Measurements from ENCODE around the gene LMCD1. TPM values are rescaled to one million over a fixed set of nuclear protein-coding genes. Genes with fewer than 3 reads are reported as not detected.

Gene LMCD1
- total and polyA plus RNA-seq, 9 donors: 114 to 221 (median 185) TPM

GRCh38 chr3:8595695-8596115 lies 94.1 kb downstream of the LMCD1 start:
- H3K27ac ChIP-seq (ENCODE audit: low read length): peak overlapping the region; percentile 95

GRCh38 chr3:8596321-8597218 lies 94.9 kb downstream of the LMCD1 start:
- DNase-seq: peak; percentile 68
- Histone ChIP-seq H3K4me1 (ENCODE audit: control insufficient read depth, insufficient read depth, low read length) (peaks cover 64% of the 10 kb centered on the region), H3K36me3 (ENCODE audit: control insufficient read depth, insufficient read depth, low read length) (no peaks in the 10 kb centered on the region), H3K27me3 (ENCODE audit: control insufficient read depth, insufficient read depth, low read length) (no peaks in the 10 kb centered on the region), H3K9me3 (replicated peaks; ENCODE audit: control insufficient read depth, low read depth, low read length) (no peaks in the 10 kb centered on the region), H3K27ac (ENCODE audit: low read length) (peak overlapping the region; percentile 95), H3K4me3 (ENCODE audit: low read length) (no peak overlapping the region)
- 61% methylated on average over 13 of the region's 18 CpGs for WGBS (ENCODE audit: insufficient coverage)

More at GRCh38 chr3:8595695-8596115, 94.1 kb downstream of the LMCD1 start:
- Histone ChIP-seq H3K9me3 (replicated peaks; ENCODE audit: control insufficient read depth, low read depth, low read length) (no peaks in the 10 kb centered on the region), H3K4me1 (ENCODE audit: control insufficient read depth, insufficient read depth, low read length) (peaks cover 65% of the 10 kb centered on the region), H3K36me3 (ENCODE audit: control insufficient read depth, insufficient read depth, low read length) (no peaks in the 10 kb centered on the region), H3K4me3 (ENCODE audit: low read length) (no peak overlapping the region), H3K27me3 (ENCODE audit: control insufficient read depth, insufficient read depth, low read length) (no peaks in the 10 kb centered on the region)
- peak; percentile 79 for DNase-seq
- WGBS (ENCODE audit: insufficient coverage): 61% methylated on average over 9 of the region's 9 CpGs

GRCh38 chr3:8597219-8597853 lies 95.7 kb downstream of the LMCD1 start:
- peaks cover 59% of the 10 kb centered on the region for H3K4me1 ChIP-seq (ENCODE audit: control insufficient read depth, insufficient read depth, low read length)
- WGBS (ENCODE audit: insufficient coverage): 67% methylated on average over 5 of the region's 7 CpGs
- H3K36me3 ChIP-seq (ENCODE audit: control insufficient read depth, insufficient read depth, low read length): no peaks in the 10 kb centered on the region
- H3K27ac ChIP-seq (ENCODE audit: low read length): peak overlapping the region; percentile 95
- no peak for DNase-seq
- H3K27me3 ChIP-seq (ENCODE audit: control insufficient read depth, insufficient read depth, low read length): no peaks in the 10 kb centered on the region
- H3K9me3 ChIP-seq (replicated peaks; ENCODE audit: control insufficient read depth, low read depth, low read length): no peaks in the 10 kb centered on the region
- no peak overlapping the region for H3K4me3 ChIP-seq (ENCODE audit: low read length)

GRCh38 chr3:8599146-8599545 lies 97.5 kb downstream of the LMCD1 start:
- Histone ChIP-seq H3K4me3 (ENCODE audit: low read length) (no peak overlapping the region), H3K9me3 (replicated peaks; ENCODE audit: control insufficient read depth, low read depth, low read length) (no peaks in the 10 kb centered on the region), H3K27ac (ENCODE audit: low read length) (peak overlapping the region; percentile 80), H3K27me3 (ENCODE audit: control insufficient read depth, insufficient read depth, low read length) (no peaks in the 10 kb centered on the region), H3K36me3 (ENCODE audit: control insufficient read depth, insufficient read depth, low read length) (no peaks in the 10 kb centered on the region), H3K4me1 (ENCODE audit: control insufficient read depth, insufficient read depth, low read length) (peaks cover 50% of the 10 kb centered on the region)
- peak; percentile 86 for DNase-seq
- WGBS (ENCODE audit: insufficient coverage): 17% methylated on average over 1 of the region's 3 CpGs

GRCh38 chr3:8600457-8600856 lies 98.8 kb downstream of the LMCD1 start:
- Histone ChIP-seq H3K4me3 (ENCODE audit: low read length) (no peak overlapping the region), H3K27ac (ENCODE audit: low read length) (no peak overlapping the region), H3K36me3 (ENCODE audit: control insufficient read depth, insufficient read depth, low read length) (no peaks in the 10 kb centered on the region), H3K9me3 (replicated peaks; ENCODE audit: control insufficient read depth, low read depth, low read length) (no peaks in the 10 kb centered on the region), H3K27me3 (ENCODE audit: control insufficient read depth, insufficient read depth, low read length) (no peaks in the 10 kb centered on the region), H3K4me1 (ENCODE audit: control insufficient read depth, insufficient read depth, low read length) (peaks cover 39% of the 10 kb centered on the region)
- no peak for DNase-seq

- H3K27me3 ChIP-seq (ENCODE audit: control insufficient read depth, insufficient read depth, low read length): no peaks in the 10 kb centered on the region
- H3K9me3 ChIP-seq (replicated peaks; ENCODE audit: control insufficient read depth, low read depth, low read length): no peaks in the 10 kb centered on the region
- H3K4me1 ChIP-seq (ENCODE audit: control insufficient read depth, insufficient read depth, low read length): peaks cover 37% of the 10 kb centered on the region
- H3K4me3 ChIP-seq (ENCODE audit: low read length): no peak overlapping the region
- peak; percentile 40 for DNase-seq
- 37% methylated on average over 5 of the region's 9 CpGs for WGBS (ENCODE audit: insufficient coverage)
- no peak overlapping the region for H3K27ac ChIP-seq (ENCODE audit: low read length)
- H3K36me3 ChIP-seq (ENCODE audit: control insufficient read depth, insufficient read depth, low read length): no peaks in the 10 kb centered on the region
These were observed 101.6 kb downstream of the LMCD1 start for GRCh38 chr3:8603115-8603710.

- H3K4me3 ChIP-seq (ENCODE audit: low read length): no peak overlapping the region
- H3K27me3 ChIP-seq (ENCODE audit: control insufficient read depth, insufficient read depth, low read length): no peaks in the 10 kb centered on the region
- peaks cover 34% of the 10 kb centered on the region for H3K4me1 ChIP-seq (ENCODE audit: control insufficient read depth, insufficient read depth, low read length)
- no peaks in the 10 kb centered on the region for H3K9me3 ChIP-seq (replicated peaks; ENCODE audit: control insufficient read depth, low read depth, low read length)
- H3K27ac ChIP-seq (ENCODE audit: low read length): no peak overlapping the region
- 100% methylated on average over 2 of the region's 7 CpGs for WGBS (ENCODE audit: insufficient coverage)
- H3K36me3 ChIP-seq (ENCODE audit: control insufficient read depth, insufficient read depth, low read length): no peaks in the 10 kb centered on the region
- no peak for DNase-seq
These were observed 102.4 kb downstream of the LMCD1 start for GRCh38 chr3:8604006-8604405.

GRCh38 chr3:8604988-8605387 lies 103.4 kb downstream of the LMCD1 start:
- Histone ChIP-seq H3K27me3 (ENCODE audit: control insufficient read depth, insufficient read depth, low read length) (no peaks in the 10 kb centered on the region), H3K4me3 (ENCODE audit: low read length) (no peak overlapping the region), H3K9me3 (replicated peaks; ENCODE audit: control insufficient read depth, low read depth, low read length) (no peaks in the 10 kb centered on the region), H3K27ac (ENCODE audit: low read length) (no peak overlapping the region), H3K36me3 (ENCODE audit: control insufficient read depth, insufficient read depth, low read length) (no peaks in the 10 kb centered on the region), H3K4me1 (ENCODE audit: control insufficient read depth, insufficient read depth, low read length) (peaks cover 30% of the 10 kb centered on the region)
- DNase-seq: no peak
- WGBS (ENCODE audit: insufficient coverage): 89% methylated on average over 3 of the region's 3 CpGs

- WGBS (ENCODE audit: insufficient coverage): 17% methylated on average over 6 of the region's 7 CpGs
- Histone ChIP-seq H3K4me3 (ENCODE audit: low read length) (no peak overlapping the region), H3K4me1 (ENCODE audit: control insufficient read depth, insufficient read depth, low read length) (peaks cover 30% of the 10 kb centered on the region), H3K36me3 (ENCODE audit: control insufficient read depth, insufficient read depth, low read length) (no peaks in the 10 kb centered on the region), H3K27me3 (ENCODE audit: control insufficient read depth, insufficient read depth, low read length) (no peaks in the 10 kb centered on the region), H3K9me3 (replicated peaks; ENCODE audit: control insufficient read depth, low read depth, low read length) (no peaks in the 10 kb centered on the region), H3K27ac (ENCODE audit: low read length) (no peak overlapping the region)
- peak; percentile 70 for DNase-seq
These were observed 105.1 kb downstream of the LMCD1 start for GRCh38 chr3:8606701-8607231.

Measured in muscle of leg (tissue), 11 donors.